Kidney epithelial cell (primary cell): ENCODE data around the gene ZNF438. TPM values are rescaled to one million over a fixed set of nuclear protein-coding genes. Genes with fewer than 3 reads are reported as not detected.

Source experiments
- DNase-seq: peaks from one replicate; pipeline ENCODE4 v3.0.0-alpha.2; 2010; ENCODE audit warnings: low read depth
- H3K27me3 ChIP-seq: 2 replicates; pipeline ENCODE4 v1.6.0; 2011; ENCODE audit warnings: low read length; ENCODE audit not compliant: control insufficient read depth, insufficient read depth
- H3K36me3 ChIP-seq: 2 replicates; pipeline ENCODE4 v1.5.1; 2011; ENCODE audit warnings: low read length; ENCODE audit not compliant: control insufficient read depth, insufficient read depth
- H3K4me3 ChIP-seq: 2 replicates; pipeline ENCODE4 v1.5.1; 2011; ENCODE audit warnings: low read depth, mild to moderate bottlenecking, control low read depth, low read length
- total RNA-seq: library from RNA; depleted of rRNA; stranded (reverse); fragments of >200 nt; gene quantifications from 2 replicates; pipeline ENCODE4 v1.2.3, GENCODE V29; 2015
- TF ChIP-seq, protein P1 (sequence below): IDR thresholded peaks from 2 replicates; pipeline ENCODE4 v1.5.1; 2011; ENCODE audit warnings: mild to moderate bottlenecking, moderate library complexity, low read length, control low read depth, inconsistent platforms; ENCODE audit not compliant: insufficient read depth, poor library complexity, severe bottlenecking

Gene ZNF438
- total RNA-seq, 1 donor from 2014 or later = 3.3 TPM

DNA sequence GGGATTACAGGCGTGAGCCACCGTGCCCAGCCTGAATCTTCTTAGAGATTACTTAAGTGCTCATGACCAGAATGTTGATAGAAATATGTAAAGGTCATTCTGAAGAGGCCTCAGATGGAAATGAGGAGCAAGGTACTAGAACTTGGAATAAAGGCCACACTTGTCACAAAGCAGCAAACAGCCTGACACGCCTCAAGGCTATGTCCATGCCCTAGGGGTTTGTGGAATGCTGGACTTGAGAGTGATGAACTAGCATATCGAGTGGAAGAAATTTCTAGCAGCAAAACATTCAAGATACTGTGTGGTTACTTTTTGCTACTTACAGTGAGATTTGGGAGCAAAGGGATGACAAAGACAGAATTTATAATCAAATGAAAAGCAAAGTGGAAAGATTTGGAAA, 39.0 kb downstream of the ZNF438 start:
- no peaks in the 10 kb centered on the region for H3K27me3 ChIP-seq
- no peak overlapping the region for H3K4me3 ChIP-seq
- DNase-seq = no peak
- TF ChIP-seq, protein P1, sequence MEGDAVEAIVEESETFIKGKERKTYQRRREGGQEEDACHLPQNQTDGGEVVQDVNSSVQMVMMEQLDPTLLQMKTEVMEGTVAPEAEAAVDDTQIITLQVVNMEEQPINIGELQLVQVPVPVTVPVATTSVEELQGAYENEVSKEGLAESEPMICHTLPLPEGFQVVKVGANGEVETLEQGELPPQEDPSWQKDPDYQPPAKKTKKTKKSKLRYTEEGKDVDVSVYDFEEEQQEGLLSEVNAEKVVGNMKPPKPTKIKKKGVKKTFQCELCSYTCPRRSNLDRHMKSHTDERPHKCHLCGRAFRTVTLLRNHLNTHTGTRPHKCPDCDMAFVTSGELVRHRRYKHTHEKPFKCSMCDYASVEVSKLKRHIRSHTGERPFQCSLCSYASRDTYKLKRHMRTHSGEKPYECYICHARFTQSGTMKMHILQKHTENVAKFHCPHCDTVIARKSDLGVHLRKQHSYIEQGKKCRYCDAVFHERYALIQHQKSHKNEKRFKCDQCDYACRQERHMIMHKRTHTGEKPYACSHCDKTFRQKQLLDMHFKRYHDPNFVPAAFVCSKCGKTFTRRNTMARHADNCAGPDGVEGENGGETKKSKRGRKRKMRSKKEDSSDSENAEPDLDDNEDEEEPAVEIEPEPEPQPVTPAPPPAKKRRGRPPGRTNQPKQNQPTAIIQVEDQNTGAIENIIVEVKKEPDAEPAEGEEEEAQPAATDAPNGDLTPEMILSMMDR = no peak
- no peaks in the 10 kb centered on the region for H3K36me3 ChIP-seq

DNA sequence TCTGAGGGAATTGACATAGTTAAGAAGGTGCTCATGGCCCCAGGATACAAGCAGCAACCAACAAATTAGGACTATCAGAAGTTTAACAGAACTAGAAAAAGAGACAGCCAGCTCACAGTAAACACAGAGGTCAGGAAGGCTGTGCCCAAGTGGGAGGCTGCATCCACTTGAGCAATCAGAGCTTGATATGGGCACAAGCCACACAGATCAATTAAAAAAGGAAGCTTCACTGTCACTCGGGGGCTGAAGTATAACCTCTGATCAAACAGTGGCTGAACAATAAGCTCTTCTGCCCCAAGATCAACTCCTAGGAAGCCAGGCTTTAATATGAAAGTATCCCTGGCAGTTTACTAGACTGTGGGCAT, 40.0 kb downstream of the ZNF438 start:
- no peak for DNase-seq
- Histone ChIP-seq H3K27me3 (no peaks in the 10 kb centered on the region), H3K4me3 (no peak overlapping the region), H3K36me3 (no peaks in the 10 kb centered on the region)
- TF ChIP-seq, protein P1 = no peak

DNA sequence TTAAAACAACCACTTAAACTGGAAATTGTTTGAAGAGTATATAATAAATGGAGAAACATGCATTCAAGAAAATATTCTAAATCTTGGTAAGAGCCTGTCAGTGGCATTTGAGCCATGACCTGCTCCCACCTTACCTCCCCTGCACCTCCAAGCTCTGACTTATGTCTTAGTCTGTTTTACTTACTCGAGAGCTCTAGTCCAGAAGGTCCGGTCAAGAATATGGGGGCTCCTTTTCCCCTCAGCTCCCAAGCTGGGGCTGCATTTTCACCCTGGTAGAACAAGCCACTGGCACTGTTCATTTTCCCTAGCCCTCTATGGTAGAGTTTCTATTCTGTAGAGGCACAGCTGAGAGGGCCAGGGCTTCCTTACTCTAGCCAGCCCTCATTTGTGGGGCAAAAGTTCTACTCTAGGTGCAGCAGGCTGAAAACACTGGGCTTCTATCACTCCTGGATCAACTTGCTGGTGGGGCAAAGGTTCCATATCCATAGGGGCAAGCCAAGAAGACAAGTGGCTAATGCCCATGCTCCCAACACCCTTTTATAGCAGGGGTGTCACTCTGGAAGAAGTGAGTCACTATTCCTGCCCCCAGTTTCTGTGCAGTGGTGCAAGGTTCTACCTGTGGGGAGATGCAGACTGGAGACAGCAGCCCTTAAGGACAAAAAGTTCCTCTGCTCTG, 40.6 kb downstream of the ZNF438 start:
- TF ChIP-seq, protein P1 = no peak
- no peak for DNase-seq
- H3K36me3 ChIP-seq = no peaks in the 10 kb centered on the region
- no peak overlapping the region for H3K4me3 ChIP-seq
- H3K27me3 ChIP-seq = no peaks in the 10 kb centered on the region

DNA sequence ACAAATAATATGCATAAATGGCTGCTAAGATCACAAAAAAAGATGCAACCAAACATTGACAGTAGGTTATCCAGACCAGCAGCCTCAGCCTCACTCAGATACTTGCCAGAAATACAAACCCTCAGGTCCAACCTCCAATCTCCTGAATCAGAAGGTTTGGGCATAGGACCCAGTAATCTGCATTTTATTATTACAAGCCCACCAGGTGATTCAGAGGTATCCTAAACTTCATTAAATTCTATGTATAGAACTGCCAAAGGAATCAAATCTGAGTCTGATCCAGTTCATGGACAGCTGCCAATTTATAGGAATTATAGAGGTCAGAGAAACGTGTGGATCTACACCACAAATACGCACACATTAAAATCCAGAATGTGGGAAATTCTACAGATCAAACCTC, 41.3 kb downstream of the ZNF438 start:
- TF ChIP-seq, protein P1 = no peak
- Histone ChIP-seq H3K4me3 (no peak overlapping the region), H3K27me3 (no peaks in the 10 kb centered on the region), H3K36me3 (no peaks in the 10 kb centered on the region)
- DNase-seq = no peak

DNA sequence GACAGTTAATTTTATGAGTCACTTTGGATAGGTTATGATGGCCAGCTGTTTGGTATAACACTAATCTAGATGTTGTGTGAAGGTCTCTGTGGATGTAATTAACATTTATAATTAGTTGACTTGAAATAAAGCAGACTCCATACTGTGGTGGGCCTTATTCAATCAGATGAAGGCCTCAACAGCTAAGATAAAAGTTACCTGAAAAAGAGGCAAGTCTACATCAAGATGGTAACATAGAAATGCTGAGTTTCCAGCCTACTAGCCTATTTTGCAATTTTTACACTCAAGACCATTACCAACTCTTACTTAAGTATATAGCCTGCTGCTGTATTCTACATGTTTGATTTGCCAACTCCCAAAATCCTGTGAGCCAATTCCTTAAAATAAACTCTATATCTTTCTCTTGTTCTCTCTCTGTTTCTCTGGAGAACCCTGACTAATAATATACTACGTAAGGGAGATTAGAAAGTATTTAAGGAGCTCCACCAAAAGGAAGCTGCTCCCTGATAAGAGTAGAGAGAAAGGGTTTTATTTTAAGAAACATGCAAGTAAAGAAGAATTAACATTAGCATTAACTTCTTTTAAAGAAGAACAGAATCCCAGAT, 42.7 kb downstream of the ZNF438 start:
- no peaks in the 10 kb centered on the region for H3K36me3 ChIP-seq
- H3K4me3 ChIP-seq = no peak overlapping the region
- no peak for DNase-seq
- H3K27me3 ChIP-seq = no peaks in the 10 kb centered on the region
- TF ChIP-seq, protein P1 = no peak

DNA sequence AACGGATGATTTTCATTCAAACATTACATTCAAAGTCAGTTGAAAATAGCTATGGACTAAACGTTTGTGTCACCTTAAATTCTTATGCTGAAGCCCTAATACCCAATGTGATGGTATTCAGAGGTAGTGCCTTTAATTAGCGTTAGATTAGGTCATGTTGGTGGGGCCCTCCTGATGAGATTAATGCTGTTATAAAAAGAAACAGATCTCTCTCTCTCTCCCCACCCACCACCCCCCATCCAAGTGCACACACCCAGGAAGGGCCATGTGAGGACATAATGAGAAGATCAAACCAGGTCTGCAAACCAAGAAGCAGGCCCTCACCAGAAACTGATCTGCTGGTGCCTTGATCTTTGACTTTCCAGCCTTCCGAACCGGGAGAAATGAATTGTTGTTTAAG, 44.2 kb downstream of the ZNF438 start:
- no peak overlapping the region for H3K4me3 ChIP-seq
- no peaks in the 10 kb centered on the region for H3K36me3 ChIP-seq
- TF ChIP-seq, protein P1 = no peak
- no peaks in the 10 kb centered on the region for H3K27me3 ChIP-seq
- DNase-seq = no peak
